Heart right ventricle (tissue), 16 donors: ENCODE results near the gene NEURL3. TPM values are rescaled to one million over a fixed set of nuclear protein-coding genes. Genes with fewer than 3 reads are reported as not detected.

Experiments used
- ATAC-seq, 8 donors: fragments of 200-7000 bp; cut with Tn5 transposase; one replicate each; pipeline ENCODE4 v1.9.1; 2020; ENCODE audit warnings: mild to moderate bottlenecking in 8 of 8, moderate library complexity in 8 of 8, moderate number of reproducible peaks in 1 of 8
- DNase-seq, 2 donors: peaks; one replicate each; pipeline ENCODE4 v3.0.0-alpha.2; 2020
- H3K27ac ChIP-seq, 10 donors: fragments of 200-600 bp; sonication (generic) in 2 of 10; one replicate each; pipeline versions ENCODE4 v1.5.0 to v1.8.0; 2020 to 2022; ENCODE audit warnings: mild to moderate bottlenecking in 3 of 10
- H3K27me3 ChIP-seq, 7 donors: fragments of 200-600 bp; one replicate each; pipeline ENCODE4 v1.8.0; 2021 to 2022; ENCODE audit warnings: mild to moderate bottlenecking in 2 of 7
- H3K36me3 ChIP-seq, 9 donors: fragments of 200-600 bp; sonication (generic) in 1 of 9; one replicate each; pipeline versions ENCODE4 v1.5.0 to v1.8.0; 2020 to 2022; ENCODE audit warnings: mild to moderate bottlenecking in 2 of 9
- H3K4me1 ChIP-seq, 9 donors: fragments of 200-600 bp; sonication (generic) in 1 of 9; one replicate each; pipeline versions ENCODE4 v1.5.0 to v1.8.0; 2020 to 2022; ENCODE audit warnings: mild to moderate bottlenecking in 4 of 9
- H3K4me3 ChIP-seq, 10 donors: fragments of 200-600 bp; sonication (generic) in 2 of 10; one replicate each; pipeline versions ENCODE4 v1.5.0 to v1.8.0; 2020 to 2022; ENCODE audit warnings: mild to moderate bottlenecking in 7 of 10, moderate library complexity in 2 of 10
- H3K9me3 ChIP-seq, 11 donors: fragments of 200-600 bp in 10 of 11; sonication (generic) in 2 of 11; one replicate each; pipeline versions ENCODE4 v1.5.0 to v1.8.0; 2013 to 2022; ENCODE audit warnings: mild to moderate bottlenecking in 2 of 11, control low read depth in 1 of 11, moderate library complexity in 1 of 11
- WGBS, 2 donors: extraction: QIAGEN DNeasy Blood & Tissue Kit; methylation state at CpG; one replicate each; pipeline ENCODE4 v1.1.7; 2013; ENCODE audit warnings: inconsistent platforms in 1 of 2; 5-methylcytosine and 5-hydroxymethylcytosine counted together
- intact Hi-C, 10 donors: fragments of 100-400 bp; cut with DNase I; formaldehyde crosslinking; loops; one replicate each; pipeline versions ENCODE4 v1.11.1 to v1.14.2; 2022
- polyA plus RNA-seq, 2 donors: library from polyadenylated mRNA; stranded (reverse); fragments of 200-250 nt; gene quantifications; one replicate each; pipeline ENCODE4 v1.2.3, GENCODE V29; 2013
- total RNA-seq, 10 donors: library from RNA; stranded (reverse); fragmentation: NEBNext Ultra II Directional in 3 of 10; extraction: Animal tissue kit (Norgen Biotek cat#: 25700) in 3 of 10; gene quantifications; one replicate each; pipeline versions ENCODE4 v1.2.1 to v1.2.4, GENCODE V29; 2021 to 2023
- TF ChIP-seq, protein P1 (sequence below), 9 donors: fragments of 200-600 bp; sonication (generic) in 2 of 9; IDR thresholded peaks; one replicate each; pipeline versions ENCODE4 v1.5.0 to v1.8.0; 2021 to 2022; ENCODE audit warnings: antibody characterized with exemption in 9 of 9, mild to moderate bottlenecking in 5 of 9, moderate library complexity in 1 of 9
- donor health status: Arrhythmogenic right ventricular cardiomyopathy.
- donor health status: ischemic (EF 13 %, LVEDD 7.1; RV severe dilation, severe dysfunction).
- donor health status: healthy with polysubstance abuse.
- donor health status: DM: no; HTN: yes; CAD: no.
- donor health status: DM: no; HTN: no; CAD: no.
- donor health status: ischemic (EF 25% LVEDD 6.9; RV normal size, moderate dysfunction).
- donor health status: ischemic (EF 25% LVEDD 5.7; RV mildly dilated, moderate dysfunction).
- donor health status: healthy.
- donor health status: DM: yes; HTN: yes; CAD: no.
- donor health status: Ischemic cardiomyopathy.
- donor health status: ischemic (EF 35%, LVEDD 5.7; RV mildly dilated, moderate dysfunction).
- donor health status: nonischemic (EF 11% LVEDD 7.7; RV severe dilation, severe dysfunction).
- donor health status: DM: yes; HTN: yes; CAD: no.
- donor health status: PGD.
- donor health status: ischemic (EF 29% LVEDD 5.4; RV normal size, mild dysfunction).
- donor health status: nonischemic (EF 23%, LVEDD 6.1; RV moderate dilation, normal function).

NEURL3 gene
- total and polyA plus RNA-seq, 12 donors, result 0.06 to 0.67 (median 0.30) TPM; not detected in 8

DNA sequence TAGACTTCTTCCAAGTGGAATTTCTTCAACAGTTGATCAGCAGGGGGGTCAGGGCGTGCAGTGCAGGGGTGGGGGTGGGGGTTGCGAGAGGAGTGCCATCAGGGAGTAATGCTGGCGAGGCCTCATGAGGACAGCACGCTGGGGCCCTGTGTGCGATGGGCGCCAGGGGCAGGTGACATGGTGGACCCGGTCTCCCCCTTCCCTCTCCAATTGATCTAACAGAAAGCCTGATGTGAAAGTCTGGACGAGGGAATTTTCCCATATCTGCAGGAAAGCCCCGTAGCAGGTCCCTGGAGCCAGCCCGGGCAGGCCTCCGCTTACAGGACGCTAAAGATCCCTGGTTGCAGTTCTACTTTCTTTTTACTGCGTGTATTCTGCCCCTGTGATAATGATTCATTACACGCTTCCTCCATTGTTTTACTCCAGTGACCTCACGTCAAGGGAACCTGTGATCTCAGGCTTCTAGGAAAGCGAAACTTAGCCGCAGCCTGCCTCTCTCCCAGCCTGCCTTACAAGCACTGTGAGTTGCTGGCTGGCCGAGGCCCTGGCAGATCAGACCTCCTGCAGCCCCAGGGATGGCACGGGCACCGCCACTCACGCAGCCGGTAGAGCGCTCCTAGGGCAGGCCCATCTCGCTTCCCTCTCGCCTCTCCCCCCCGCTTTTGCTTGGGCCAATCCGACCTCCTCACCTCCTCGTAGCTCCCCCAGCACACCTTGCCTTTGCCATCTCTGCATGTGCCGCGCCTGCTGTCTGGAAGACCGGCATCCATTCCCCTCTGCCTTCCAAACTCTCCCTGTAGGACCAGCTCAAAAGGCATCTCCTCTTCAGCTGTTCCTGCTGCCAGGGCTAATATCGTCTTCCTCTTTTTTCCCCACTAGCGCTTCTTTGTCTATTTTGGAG, 19.2 kb downstream of the NEURL3 start:
- intact Hi-C loops, result no loop called here
- DNase-seq, result peak; percentile 69 to 81
- TF ChIP-seq, protein P1, sequence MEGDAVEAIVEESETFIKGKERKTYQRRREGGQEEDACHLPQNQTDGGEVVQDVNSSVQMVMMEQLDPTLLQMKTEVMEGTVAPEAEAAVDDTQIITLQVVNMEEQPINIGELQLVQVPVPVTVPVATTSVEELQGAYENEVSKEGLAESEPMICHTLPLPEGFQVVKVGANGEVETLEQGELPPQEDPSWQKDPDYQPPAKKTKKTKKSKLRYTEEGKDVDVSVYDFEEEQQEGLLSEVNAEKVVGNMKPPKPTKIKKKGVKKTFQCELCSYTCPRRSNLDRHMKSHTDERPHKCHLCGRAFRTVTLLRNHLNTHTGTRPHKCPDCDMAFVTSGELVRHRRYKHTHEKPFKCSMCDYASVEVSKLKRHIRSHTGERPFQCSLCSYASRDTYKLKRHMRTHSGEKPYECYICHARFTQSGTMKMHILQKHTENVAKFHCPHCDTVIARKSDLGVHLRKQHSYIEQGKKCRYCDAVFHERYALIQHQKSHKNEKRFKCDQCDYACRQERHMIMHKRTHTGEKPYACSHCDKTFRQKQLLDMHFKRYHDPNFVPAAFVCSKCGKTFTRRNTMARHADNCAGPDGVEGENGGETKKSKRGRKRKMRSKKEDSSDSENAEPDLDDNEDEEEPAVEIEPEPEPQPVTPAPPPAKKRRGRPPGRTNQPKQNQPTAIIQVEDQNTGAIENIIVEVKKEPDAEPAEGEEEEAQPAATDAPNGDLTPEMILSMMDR (IDR thresholded peaks at IDR 0.05), result no peak
- peak overlapping the region; percentile 57 to 97 (median 88) for H3K27ac ChIP-seq
- H3K4me3 ChIP-seq, result peak overlapping the region; percentile 34 to 65 (median 54)
- no peaks in the 10 kb centered on the region for H3K36me3 ChIP-seq
- peaks cover 0 to 6% (median 0%) of the 10 kb centered on the region in 11 donors for H3K9me3 ChIP-seq
- no peaks in the 10 kb centered on the region for H3K27me3 ChIP-seq
- 22 to 26% methylated on average over 33 of the region's 33 CpGs for WGBS, 2 donors
- ATAC-seq, result peak; percentile 90 to 96 (median 95)
- H3K4me1 ChIP-seq, result peaks cover 0 to 30% (median 8%) of the 10 kb centered on the region in 9 donors

DNA sequence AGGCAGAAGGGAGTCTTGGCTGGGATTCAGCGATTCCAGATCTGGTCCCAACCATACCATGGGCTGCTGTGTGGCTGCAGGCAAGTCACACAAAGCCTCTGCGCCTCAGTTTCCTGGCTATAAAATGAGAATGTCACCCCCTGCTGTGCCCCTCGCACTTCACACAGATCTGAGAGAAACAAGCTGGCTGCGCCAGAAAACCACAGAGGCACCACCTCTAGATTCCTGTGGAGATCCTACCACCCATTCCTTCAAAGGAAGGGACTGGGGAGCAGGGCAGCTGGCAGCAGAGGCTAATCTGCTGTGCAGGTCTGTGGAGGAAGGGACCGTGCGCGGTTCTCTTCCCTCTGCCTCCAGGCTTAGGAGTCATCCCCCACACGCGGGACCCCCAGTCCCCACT, 19.8 kb downstream of the NEURL3 start:
- intact Hi-C loops, result no loop called here
- ATAC-seq (peak in 6 of 8 donors; percentile 8 to 32 (median 16)), DNase-seq (no peak)
- H3K36me3 ChIP-seq, result no peaks in the 10 kb centered on the region
- peak overlapping the region in 8 of 10 donors; percentile 37 to 65 (median 56) for H3K4me3 ChIP-seq
- H3K4me1 ChIP-seq, result peaks cover 0 to 30% (median 8%) of the 10 kb centered on the region in 9 donors
- peaks cover 0 to 6% (median 0%) of the 10 kb centered on the region in 11 donors for H3K9me3 ChIP-seq
- WGBS, 2 donors, result 80 to 89% methylated on average over 9 of the region's 9 CpGs
- H3K27ac ChIP-seq, result peak overlapping the region; percentile 57 to 97 (median 88)
- TF ChIP-seq, protein P1 (IDR thresholded peaks at IDR 0.05), result no peak
- no peaks in the 10 kb centered on the region for H3K27me3 ChIP-seq

DNA sequence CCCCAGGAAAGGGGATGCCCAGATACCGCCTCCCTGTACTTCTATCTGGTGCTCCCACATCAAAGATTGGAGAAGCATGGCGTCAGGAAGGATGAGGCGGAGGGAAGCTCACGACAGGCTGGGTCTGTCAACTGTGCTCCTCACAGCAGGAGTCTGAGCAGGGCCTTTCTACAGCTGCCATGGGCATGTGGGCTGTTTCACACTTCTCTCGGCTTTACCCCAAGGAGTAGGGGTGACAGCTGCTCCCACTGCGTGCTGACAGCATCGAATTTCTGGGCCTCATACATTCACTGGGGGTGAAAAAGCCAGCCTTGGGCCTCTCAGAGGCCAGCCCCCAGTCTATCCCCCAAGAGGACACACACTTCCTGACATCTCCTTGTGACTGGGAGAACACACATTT, 21.1 kb downstream of the NEURL3 start:
- TF ChIP-seq, protein P1 (IDR thresholded peaks at IDR 0.05), result no peak
- intact Hi-C loops, result no loop called here
- 82 to 84% methylated on average over 7 of the region's 7 CpGs for whole genome bisulfite sequencing, 2 donors
- no peaks in the 10 kb centered on the region for H3K36me3 ChIP-seq
- H3K4me1 ChIP-seq, result peaks cover 0 to 23% (median 8%) of the 10 kb centered on the region in 9 donors
- H3K27me3 ChIP-seq, result no peaks in the 10 kb centered on the region
- ATAC-seq (no peak), DNase-seq (no peak)
- H3K27ac ChIP-seq, result no peak overlapping the region
- no peak overlapping the region for H3K4me3 ChIP-seq
- peaks cover 0 to 4% (median 0%) of the 10 kb centered on the region in 11 donors for H3K9me3 ChIP-seq

DNA sequence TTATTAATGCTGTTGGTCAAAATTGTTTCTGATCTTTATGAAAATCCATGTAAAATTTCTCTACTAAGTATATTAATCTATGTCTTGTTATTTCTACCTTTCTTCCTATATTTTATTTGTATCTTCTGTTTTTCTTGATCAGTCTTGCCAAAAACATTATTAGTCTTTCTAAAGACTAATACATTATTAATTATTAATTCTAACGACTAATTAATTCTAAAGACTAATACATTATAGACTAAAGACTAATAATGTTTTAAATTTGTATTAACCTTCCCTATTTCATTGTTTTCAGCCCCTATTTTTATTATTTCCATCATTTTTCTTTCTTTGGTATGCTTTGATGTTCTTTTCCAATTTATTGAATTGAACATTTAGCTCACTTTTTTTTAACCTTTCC, 27.7 kb downstream of the NEURL3 start:
- H3K4me1 ChIP-seq, result no peaks in the 10 kb centered on the region
- no peak for ATAC-seq
- no peaks in the 10 kb centered on the region for H3K36me3 ChIP-seq

More for the DNA sequence above, 27.7 kb downstream of the NEURL3 start:
- WGBS, 2 donors, result 56 to 78% methylated on average over 1 of the region's 1 CpG
- peaks cover 0 to 4% (median 0%) of the 10 kb centered on the region in 11 donors for H3K9me3 ChIP-seq
- no peak for DNase-seq
- intact Hi-C loops, result loop anchor here in 1 of 10 donors (10.0 kb wide), 1 partner anchor 73 kb away; no protein-coding TSS in a partner anchor
- H3K4me3 ChIP-seq, result no peak overlapping the region
- TF ChIP-seq, protein P1 (IDR thresholded peaks at IDR 0.05), result no peak
- H3K27me3 ChIP-seq, result peaks cover 0 to 12% (median 0%) of the 10 kb centered on the region in 7 donors
- no peak overlapping the region for H3K27ac ChIP-seq
